T47D (cell line): ENCODE data around the gene MRPL50.

Experiments used
- DNase-seq, 2 experiments: peaks; one replicate each; pipeline versions ENCODE4 v3.0.0 to v3.0.0-alpha.2; 2011 to 2012; ENCODE audit warnings: low read depth in 1 of 2, low spot score in 1 of 2
- JUND ChIP-seq: IDR thresholded peaks from 2 replicates; pipeline ENCODE4 v1.6.1; 2012; ENCODE audit warnings: low read depth
- in situ Hi-C: cut with HindIII; loops from 2 replicates; pipeline ENCODE4 v1.10.0; 2016; ENCODE audit warnings: low sequenced_read_pairs, low pct_unique_long_range_greater_than_20kb

MRPL50 gene

DNA sequence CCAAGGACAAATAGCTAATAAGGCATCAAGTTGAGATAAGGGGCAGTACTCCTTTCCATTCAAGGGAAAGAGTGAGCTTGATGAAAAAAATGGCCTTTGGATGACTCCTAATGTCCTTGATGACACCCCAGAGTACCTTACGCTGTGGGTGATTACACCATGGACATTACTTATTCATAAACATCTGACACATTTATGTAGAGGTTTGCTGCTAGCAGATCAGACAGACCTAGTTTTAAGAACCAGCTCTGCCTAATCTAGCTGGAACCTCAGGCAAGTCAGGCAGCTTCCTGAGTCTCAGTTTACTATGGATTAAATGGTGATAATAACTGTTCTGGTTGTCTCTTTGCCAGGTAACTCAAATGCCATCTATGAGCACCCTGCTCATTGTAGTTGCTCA, 34.3 kb upstream of the MRPL50 start:
- DNase-seq: no peak
- no peak for TF ChIP-seq JUND
- in situ Hi-C loops: no loop called here

DNA sequence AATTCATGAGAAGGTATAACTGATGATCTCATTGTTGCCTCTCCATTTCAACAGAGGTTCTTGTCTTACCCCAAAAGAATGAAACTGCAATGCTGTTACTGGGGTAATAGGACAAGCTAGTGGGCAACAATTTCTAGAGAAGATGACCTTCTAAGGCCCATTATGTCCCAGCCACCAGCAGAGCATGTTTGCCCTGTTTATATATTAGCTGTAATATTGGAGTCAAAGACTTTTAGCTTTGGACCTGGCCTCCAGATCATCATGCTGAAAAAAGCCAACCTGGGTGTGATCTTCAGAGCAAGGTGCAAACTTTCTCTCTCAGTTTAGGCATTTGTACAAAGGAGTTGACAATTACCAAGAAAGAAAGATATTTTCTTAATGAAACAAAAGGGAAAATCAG, 33.8 kb upstream of the MRPL50 start:
- no peak for DNase-seq
- in situ Hi-C loops: no loop called here
- no peak for TF ChIP-seq JUND

DNA sequence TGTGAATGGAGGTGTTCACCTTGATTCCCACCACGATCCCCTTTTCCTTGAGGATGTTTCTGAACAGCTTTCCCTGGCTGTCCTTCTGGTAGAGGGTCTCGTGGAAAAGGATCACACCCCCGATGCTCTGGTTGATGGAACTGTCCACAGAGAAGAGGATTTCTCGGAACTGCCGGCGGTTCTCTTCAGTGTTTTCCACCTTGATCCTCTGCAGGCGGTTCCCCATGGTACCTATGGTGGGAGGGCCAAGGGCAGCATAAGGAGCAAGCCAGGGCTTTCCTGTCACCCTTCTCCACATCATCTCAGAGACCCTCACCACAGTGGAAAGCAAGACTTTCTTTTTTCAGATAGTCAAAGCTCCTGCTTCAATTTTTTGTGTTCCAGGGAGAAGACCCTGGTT, 31.3 kb upstream of the MRPL50 start:
- TF ChIP-seq JUND: no peak
- in situ Hi-C loops: no loop called here
- DNase-seq: no peak

DNA sequence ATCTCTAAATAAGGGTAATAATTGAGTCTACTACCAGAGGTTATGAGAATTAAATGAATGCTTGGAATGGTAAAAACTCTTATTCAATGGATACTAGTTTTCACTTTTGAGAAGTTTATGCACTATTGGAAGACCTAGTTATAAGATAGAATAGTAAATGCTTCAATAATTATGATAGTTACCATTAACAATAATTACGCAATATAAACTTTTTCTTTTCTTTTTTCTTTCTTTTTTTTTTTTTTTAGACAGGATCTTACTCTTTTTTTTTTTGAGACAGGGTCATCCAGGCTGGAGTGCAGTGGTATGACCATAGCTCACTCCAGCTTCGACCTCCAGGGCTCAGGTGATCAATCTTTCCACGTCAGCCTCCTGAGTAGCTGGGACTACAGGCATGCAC, 30.5 kb upstream of the MRPL50 start:
- in situ Hi-C loops: no loop called here
- no peak for TF ChIP-seq JUND
- no peak for DNase-seq

DNA sequence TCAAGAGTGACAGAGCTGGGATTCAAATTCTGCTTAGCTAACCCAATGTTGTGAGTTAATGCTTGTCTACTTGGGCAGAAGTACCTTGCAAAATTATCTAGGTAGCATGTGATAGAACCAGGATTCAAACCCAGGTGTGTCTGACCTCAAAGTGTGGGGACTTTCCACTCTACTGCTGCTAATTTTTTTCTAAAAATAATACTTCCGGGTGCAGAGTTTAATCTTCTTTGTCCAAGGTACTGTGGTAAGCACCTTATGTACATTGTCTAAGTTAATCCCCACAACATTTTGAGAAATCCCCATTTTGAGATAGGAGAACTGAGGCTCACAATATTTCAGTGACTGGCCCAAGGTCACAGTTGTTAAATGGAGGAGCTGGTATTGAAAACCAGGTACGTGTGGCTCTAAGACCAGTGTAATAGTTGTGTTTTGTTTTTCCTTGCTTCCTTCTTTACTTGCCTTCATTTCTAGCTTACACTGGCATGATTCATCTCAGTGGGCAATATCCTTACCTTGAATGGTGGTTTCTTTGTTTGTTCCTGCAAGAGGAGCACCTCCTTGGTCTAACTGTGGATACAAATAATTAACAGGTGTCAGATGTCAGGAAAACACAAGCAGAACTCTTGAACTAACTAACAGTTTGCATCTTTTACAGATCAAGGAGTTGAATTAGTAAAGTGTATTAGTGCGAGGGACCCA, 29.7 kb upstream of the MRPL50 start:
- in situ Hi-C loops: no loop called here
- DNase-seq: no peak
- no peak for TF ChIP-seq JUND

DNA sequence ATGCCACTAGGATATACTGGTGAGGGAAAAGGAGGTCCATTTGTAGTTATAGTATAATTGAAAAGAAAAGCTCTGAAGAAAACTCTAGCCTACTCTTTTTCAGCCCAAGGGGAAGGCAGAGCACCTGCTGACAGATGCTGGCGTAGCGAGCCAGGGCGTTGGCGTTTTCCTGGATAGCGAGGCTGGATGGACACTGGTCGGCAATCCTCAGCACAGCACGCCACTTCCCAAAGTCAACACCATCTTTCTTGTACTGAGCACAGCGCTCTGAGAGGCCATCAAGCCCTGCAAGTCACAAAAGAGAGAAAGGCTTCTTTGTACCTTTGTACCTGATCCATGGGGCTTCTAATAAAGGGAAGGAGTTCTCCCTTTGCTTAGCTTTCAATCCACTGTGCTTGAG, 28.9 kb upstream of the MRPL50 start:
- DNase-seq: no peak
- no peak for TF ChIP-seq JUND
- in situ Hi-C loops: no loop called here

DNA sequence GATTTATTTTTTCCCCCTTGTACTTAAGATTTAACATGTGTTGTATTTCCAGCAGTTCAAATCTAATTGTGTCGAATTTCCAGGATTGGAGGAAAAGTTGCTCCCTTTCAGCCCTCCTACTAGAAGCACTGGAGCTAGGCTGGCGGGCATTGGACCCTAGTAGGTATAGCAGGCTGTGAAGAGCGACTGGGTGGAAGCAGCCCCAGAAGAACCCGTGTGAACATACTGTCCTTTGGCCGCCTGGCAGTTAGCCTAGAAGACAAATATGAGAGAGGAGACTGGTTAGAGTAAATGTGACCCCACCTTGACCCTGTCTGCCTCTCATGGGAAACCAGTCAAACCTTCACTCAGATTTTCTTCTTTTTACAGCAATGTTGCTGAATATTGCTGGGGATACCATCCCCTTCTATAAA, 23.2 kb upstream of the MRPL50 start:
- in situ Hi-C loops: no loop called here
- peak in 1 of 2 experiments; percentile 72 for DNase-seq
- TF ChIP-seq JUND: no peak

DNA sequence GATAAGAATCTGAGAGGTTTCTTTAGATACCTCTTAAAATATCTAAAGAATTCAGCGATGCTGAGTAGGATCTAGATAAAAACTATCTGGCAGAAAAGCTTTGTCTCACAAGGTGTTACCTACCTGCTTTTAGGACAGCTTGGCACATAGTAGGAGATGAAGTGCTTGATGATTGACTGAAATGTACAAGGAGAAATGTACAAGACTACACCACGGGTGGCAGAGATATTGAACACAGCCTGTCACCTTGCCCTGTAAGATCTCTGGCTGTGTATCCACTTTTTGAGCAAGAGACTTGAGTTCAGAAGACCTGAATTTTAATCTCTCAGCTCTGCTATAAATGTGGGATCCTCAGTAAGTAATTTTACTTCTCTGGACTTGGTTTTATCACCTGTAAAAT, 21.4 kb upstream of the MRPL50 start:
- in situ Hi-C loops: no loop called here
- no peak for DNase-seq
- TF ChIP-seq JUND: no peak

DNA sequence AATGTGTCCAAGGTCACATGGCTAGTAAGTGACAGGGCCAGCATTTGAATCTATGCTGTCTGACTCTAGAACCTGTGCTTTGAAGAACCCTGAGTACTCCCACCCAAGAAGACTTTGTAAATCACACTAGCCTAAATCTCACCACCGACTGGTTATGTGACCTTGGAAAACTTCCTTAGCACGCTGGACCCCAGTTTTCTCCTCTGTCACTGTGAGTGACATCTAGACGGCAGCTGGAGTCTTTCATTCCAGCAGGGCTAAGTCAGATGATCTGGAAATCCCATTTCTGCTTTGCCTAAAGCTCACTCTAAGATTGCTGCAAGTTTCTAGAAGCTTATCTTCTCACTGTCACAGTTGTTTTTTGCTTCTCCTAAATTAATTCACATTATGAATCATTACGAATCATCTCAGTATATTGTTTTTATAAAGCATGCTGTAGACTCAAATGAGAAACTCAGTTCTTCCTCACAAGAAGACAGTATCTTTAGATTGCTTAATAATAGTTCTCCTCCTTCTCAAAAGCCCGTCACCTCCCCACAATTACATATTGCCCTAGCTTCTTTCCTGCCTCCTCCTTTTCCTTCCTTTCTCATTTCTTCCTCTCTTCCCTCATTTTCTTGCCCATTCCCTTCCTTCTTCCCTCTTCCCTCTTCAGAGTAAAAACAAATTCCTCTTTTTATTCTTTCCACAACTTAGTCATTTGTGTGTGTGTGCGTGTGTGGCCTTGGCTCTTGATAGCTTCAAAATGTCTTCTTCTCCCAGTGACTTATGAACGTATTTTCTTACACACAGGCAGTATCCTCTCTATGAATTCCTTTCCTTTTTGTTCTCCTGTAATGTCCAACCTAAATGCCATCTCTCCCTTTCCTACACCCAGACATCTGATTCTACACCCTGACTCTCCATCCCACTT, 20.4 kb upstream of the MRPL50 start:
- in situ Hi-C loops: no loop called here
- no peak for TF ChIP-seq JUND
- DNase-seq: no peak

DNA sequence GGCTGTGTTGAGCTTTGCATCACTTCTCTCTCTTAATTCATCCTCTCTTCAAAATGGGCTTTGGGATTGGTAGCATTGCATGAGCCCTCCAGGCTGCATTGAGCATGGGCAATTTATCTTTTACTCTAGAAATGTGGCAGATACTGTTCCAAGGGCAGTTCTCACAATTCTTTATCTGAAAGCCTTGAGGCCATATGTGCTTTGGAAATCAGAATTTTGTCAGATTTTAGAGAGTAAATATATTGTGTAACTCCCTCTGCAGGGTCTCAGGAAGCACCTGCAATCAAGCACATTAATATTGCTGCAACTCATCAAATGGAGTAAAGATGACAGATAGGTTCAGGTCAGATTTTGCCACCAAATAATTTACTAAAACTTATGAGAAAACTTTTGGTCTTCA, 19.6 kb upstream of the MRPL50 start:
- in situ Hi-C loops: no loop called here
- no peak for TF ChIP-seq JUND
- DNase-seq: no peak

DNA sequence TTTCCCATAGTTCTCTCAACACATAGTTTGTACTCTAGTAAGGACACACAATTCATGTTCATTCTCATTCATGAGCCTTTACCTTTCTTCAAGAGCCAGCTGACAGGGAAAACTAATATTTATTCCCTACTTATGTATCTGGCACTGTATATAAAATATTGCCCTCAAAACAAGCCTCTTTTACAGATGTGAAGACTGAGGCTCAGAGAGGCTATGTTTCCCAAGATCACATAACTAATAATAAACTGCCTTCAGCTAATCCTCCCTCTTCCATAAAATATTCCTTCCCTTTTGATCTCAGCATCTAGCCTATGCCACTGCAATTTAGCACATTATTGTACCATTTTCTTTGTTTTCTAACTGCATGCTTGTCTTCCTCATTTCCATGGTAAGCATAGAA, 19.0 kb upstream of the MRPL50 start:
- in situ Hi-C loops: no loop called here
- no peak for TF ChIP-seq JUND
- no peak for DNase-seq

DNA sequence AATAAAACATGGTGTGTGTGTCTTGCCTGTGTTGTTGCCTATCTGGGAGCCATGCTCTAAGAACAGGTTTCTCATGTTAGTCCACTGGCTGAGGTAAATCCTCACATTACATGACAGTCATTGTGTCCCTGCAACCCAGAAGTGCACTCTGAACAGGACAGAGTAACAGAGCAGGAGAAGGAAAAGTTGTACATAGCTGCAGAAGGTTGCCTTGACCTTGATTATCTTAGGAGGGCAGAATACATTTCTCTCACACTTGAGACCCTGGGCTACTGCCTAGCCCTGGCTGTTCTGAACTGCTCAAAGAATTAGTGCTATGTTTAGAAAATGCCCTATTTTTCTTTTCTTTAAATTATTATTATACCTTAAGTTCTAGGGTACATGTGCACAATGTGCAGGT, 17.2 kb upstream of the MRPL50 start:
- in situ Hi-C loops: no loop called here
- TF ChIP-seq JUND: no peak
- DNase-seq: peak in 1 of 2 experiments; percentile 19

DNA sequence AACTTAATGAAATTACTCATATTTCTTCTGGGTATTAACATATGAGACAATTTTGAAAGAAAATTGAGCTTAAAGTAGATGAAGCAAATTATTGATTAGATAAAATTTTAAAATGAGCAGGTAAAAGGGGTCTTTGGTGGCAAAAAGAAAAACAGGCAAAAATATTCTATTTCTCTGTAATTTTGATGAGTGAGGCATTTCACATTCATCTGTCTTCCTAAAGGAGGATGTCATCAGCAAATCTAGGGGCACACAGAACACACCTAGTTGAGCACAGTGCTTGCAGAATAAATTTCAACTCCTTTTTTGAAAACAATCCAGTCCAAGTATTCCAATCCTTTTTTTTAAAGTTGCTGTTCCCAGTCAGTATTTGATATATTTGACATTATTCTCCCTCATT, 16.4 kb upstream of the MRPL50 start:
- DNase-seq: no peak
- no peak for TF ChIP-seq JUND
- in situ Hi-C loops: no loop called here
